Endothelial cell of hepatic sinusoid (primary cell): ENCODE measurements around the gene ASPRV1.

Experiments used
- in situ Hi-C: cut with HindIII; loops from 2 replicates; pipeline ENCODE4 v1.10.0; 2017; ENCODE audit warnings: low sequenced_read_pairs

The ASPRV1 gene

GRCh38 chr2:69914950-69915945 lies 46.2 kb downstream of the ASPRV1 start, which contains the start of gene MXD1:
MXD1 (plus strand) TSS chr2:69915109; CDS start chr2:69915331, 222 bp downstream.
- in situ Hi-C loops: loop anchor here (5.0 kb wide), 1 partner anchor 62 kb away; no protein-coding TSS in a partner anchor

- in situ Hi-C loops: no loop called here
Measured at GRCh38 chr2:69914164-69914949, 47.1 kb downstream of the ASPRV1 start.

GRCh38 chr2:69911985-69912563 lies 49.4 kb downstream of the ASPRV1 start:
- in situ Hi-C loops: no loop called here
